GM18909 (cell line): ENCODE results near the gene REEP2.
"Not testable (repeated sequence)": the region's sequence is repeated elsewhere in the genome, so short reads cannot be mapped to it uniquely, and the experiment has no call there.

Experiments used
- ATAC-seq: cut with Tn5 transposase; IDR thresholded peaks from one replicate; pipeline ENCODE4 v1.9.1; 2021; ENCODE audit warnings: mild to moderate bottlenecking; ENCODE audit not compliant: unreplicated experiment, poor library complexity

REEP2 gene, protein sequence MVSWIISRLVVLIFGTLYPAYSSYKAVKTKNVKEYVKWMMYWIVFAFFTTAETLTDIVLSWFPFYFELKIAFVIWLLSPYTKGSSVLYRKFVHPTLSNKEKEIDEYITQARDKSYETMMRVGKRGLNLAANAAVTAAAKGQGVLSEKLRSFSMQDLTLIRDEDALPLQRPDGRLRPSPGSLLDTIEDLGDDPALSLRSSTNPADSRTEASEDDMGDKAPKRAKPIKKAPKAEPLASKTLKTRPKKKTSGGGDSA

DNA sequence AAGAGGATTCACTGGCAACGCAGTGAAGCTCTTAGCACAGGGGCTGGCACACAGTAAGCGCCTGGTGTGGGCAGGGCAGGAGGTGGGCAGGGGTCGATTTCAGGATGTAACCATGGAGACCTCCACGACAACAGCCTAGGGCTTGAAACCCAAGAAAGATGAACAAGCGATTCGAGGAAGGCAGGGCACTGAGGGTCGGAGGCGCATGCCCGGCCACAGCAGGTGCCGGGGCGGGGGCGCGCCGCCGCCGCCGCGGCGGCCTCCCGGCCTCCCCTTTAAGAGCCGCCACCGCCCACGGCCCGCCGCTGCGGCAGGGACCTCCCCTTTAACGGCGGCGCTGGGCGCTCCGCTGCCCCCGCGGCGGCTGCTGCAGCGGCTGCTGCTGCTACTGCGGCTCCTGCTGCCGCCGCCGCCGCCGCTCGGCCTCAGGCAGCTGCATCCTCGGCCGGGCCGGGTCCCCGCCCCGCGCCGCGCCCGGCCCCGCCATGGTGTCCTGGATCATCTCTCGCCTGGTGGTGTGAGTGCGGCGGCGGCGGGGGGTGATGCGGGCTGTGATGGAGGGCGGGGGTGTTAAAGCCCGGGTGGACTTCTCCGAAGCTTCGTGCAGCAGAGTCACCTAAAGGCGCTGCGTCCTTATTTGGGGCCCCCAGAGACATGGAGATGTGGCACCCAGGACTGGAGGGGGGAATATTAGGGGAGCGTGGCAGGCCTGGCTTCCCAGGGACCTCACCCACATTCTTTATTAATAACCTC, at the start of gene REEP2:
TSS of gene REEP2 (plus strand) at position 334 of the 753 bp plus-strand sequence. CDS start at position 486, 152 bp downstream.
- peak; percentile 73 for ATAC-seq

DNA sequence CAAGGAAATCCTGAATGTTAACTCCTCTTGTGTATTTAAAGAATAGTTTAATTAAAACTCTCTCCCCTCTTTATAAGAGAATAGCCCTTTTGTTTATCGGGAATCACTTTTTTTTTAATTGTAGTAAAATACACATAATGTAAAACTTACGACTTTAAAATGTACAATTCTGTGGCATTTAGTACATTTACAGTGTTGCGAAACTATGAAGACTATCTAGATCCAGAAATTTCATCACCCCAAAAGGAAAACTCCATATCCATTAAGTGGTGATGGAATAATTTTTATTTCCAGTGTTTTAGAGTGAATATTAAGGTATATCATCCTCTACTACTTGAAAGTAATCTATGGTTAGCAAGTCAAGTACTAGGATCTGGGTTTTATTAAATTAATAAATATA, 49.5 kb upstream of the REEP2 start:
- no peak for ATAC-seq

DNA sequence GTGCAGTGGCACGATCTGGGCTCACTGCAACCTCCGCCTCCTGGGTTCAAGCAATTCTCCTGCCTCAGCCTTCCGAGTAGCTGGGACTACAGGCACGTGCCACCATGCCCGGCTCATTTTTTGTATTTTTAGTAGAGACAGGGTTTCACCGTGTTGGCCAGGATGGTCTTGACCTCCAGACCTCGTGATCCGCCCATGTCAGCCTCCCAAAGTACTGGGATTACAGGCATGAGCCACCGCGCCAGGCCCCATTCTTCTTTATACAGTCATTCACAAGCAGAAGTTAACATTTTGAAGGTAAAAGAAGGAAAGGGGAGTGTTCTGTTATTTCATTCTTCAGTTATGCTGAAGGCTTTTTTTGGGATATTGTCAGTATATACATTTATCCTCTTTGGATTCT, 48.9 kb upstream of the REEP2 start:
- not testable (repeated sequence) for ATAC-seq

GRCh38 chr5:138391859-138392386, 46.9 kb upstream of the REEP2 start:
- ATAC-seq: no peak

GRCh38 chr5:138402640-138403039, 36.2 kb upstream of the REEP2 start:
- ATAC-seq: no peak

DNA sequence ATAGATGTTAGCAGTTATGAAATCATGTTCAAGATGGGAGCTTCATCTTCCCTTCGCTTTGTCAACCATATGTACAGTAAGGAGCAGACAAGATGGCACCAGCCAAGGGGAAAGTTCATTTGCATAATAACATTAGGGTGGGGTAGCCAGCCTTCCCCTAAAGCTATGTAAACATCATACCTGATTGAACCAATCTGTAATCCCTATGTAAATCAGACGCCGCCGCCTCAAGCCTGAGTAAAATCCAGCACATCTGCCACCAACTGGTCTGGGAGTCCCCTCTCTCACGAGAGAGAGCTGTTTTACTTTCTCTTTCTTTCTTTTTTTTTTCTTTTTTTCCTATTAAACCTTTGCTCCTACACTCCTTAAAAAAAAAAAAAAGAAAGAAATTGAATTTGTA, 30.8 kb upstream of the REEP2 start:
- peak; percentile 77 for ATAC-seq

DNA sequence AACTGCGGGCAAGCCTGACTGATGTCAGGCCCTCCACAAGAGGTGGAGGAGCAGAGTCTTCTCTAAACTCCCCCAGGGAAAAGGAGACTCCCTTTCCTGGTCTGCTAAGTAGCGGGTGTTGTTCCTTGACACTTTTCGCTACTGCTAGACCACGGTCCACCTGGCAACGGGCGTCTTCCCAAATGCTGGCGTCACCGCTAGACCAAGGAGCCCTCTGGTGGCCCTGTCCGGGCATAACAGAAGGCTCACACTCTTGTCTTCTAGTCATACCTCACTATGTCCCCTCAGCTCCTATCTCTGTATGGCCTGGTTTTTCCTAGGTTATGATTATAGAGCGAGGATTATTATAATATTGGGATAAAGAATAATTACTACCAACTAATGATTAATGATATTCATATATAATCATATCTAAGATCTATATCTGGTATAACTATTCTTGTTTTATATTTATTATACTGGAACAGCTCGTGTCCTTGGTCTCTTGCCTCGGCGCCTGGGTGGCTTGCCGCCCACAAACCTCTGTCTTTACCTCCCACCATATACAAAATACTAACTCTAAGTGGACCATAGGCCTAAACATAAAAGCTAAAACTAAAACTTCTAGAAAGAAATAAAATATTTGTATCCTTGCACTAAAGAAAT, 27.7 kb upstream of the REEP2 start:
- not testable (repeated sequence) for ATAC-seq

GRCh38 chr5:138418444-138418843, 20.4 kb upstream of the REEP2 start:
- ATAC-seq: no peak

- no peak for ATAC-seq
These were observed 13.8 kb upstream of the REEP2 start for GRCh38 chr5:138425079-138425478.

- ATAC-seq: no peak
These were observed 2.9 kb upstream of the REEP2 start for GRCh38 chr5:138435943-138436342.

GRCh38 chr5:138438003-138438723, 694 bp upstream of the REEP2 start:
- ATAC-seq: no peak

- ATAC-seq: no peak
These were observed 761 bp downstream of the REEP2 start for GRCh38 chr5:138439477-138440158.

- no peak for ATAC-seq
These were observed 1.6 kb downstream of the REEP2 start for GRCh38 chr5:138440159-138441073.

- ATAC-seq: no peak
These were observed 2.4 kb downstream of the REEP2 start for GRCh38 chr5:138441221-138441620.

DNA sequence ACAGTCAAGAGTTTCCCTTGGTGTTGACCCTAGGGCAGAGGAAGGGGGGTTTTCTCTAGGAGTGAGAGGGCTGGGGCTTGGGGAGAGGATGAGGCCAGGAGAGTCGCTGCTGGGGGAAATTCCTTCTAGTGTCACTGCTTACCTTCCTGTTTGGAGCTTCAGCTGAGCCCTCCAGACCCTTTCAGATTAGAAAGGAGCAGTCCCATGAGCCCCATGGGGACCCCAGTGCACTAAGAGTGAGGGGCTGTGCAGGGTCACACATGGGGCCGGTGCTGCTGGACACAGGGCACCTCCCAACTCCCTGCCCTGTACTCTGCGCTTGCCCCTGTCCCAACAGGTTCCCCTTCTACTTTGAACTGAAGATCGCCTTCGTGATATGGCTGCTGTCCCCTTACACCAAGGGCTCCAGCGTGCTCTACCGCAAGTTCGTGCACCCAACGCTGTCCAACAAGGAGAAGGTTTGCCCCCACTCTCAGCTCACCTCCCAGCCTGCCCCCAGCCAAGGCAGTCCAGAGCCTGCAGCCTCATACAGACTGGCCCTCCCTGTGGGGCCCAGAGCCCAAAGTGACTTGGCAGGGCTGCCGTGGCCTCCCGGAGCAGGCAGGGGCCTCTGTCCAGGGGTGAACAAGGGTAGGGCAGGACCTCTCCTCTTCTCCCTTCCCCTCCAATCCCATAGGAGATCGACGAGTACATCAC, 5.4 kb downstream of the REEP2 start:
- ATAC-seq: no peak

- ATAC-seq: no peak
These were observed 6.1 kb downstream of the REEP2 start for GRCh38 chr5:138444774-138445546.

GRCh38 chr5:138445547-138446271, 6.9 kb downstream of the REEP2 start:
- ATAC-seq: no peak
